ENCODE measurements around the gene MREG.

MREG gene

GRCh38 chr2:216043949-216044348 lies 30.6 kb upstream of the MREG start:
- H3K4me1 ChIP-seq (ENCODE audit: control insufficient read depth, insufficient read depth, low read length): no peaks in the 10 kb centered on the region
- H3K36me3 ChIP-seq (ENCODE audit: control insufficient read depth, insufficient read depth, low read length): no peaks in the 10 kb centered on the region
- H3K27me3 ChIP-seq (ENCODE audit: control insufficient read depth, insufficient read depth, low read length, poor library complexity, severe bottlenecking): no peaks in the 10 kb centered on the region
- no peak overlapping the region for H3K4me3 ChIP-seq (ENCODE audit: insufficient read depth, low read depth, low read length)
- no peak overlapping the region for H3K27ac ChIP-seq (ENCODE audit: insufficient read depth, low read depth, low read length, poor library complexity, severe bottlenecking)
- no peaks in the 10 kb centered on the region for H3K9me3 ChIP-seq (ENCODE audit: control insufficient read depth, low read length)
- 84% methylated on average over 5 of the region's 5 CpGs for WGBS, 2 experiments

GRCh38 chr2:216041438-216041837 lies 28.1 kb upstream of the MREG start:
- Histone ChIP-seq H3K27me3 (ENCODE audit: control insufficient read depth, insufficient read depth, low read length, poor library complexity, severe bottlenecking) (no peaks in the 10 kb centered on the region), H3K4me1 (ENCODE audit: control insufficient read depth, insufficient read depth, low read length) (no peaks in the 10 kb centered on the region), H3K4me3 (ENCODE audit: insufficient read depth, low read depth, low read length) (no peak overlapping the region), H3K27ac (ENCODE audit: insufficient read depth, low read depth, low read length, poor library complexity, severe bottlenecking) (no peak overlapping the region), H3K36me3 (ENCODE audit: control insufficient read depth, insufficient read depth, low read length) (no peaks in the 10 kb centered on the region), H3K9me3 (ENCODE audit: control insufficient read depth, low read length) (no peaks in the 10 kb centered on the region)
- 100% methylated on average over 1 of the region's 2 CpGs; no CpG with 5 or more reads in 1 of the 2 experiments for WGBS, 2 experiments

GRCh38 chr2:216039918-216040317 lies 26.6 kb upstream of the MREG start:
- no peak overlapping the region for H3K27ac ChIP-seq (ENCODE audit: insufficient read depth, low read depth, low read length, poor library complexity, severe bottlenecking)
- WGBS, 2 experiments: 94 to 95% methylated on average over 3 of the region's 3 CpGs
- no peaks in the 10 kb centered on the region for H3K4me1 ChIP-seq (ENCODE audit: control insufficient read depth, insufficient read depth, low read length)
- no peaks in the 10 kb centered on the region for H3K27me3 ChIP-seq (ENCODE audit: control insufficient read depth, insufficient read depth, low read length, poor library complexity, severe bottlenecking)
- no peak overlapping the region for H3K4me3 ChIP-seq (ENCODE audit: insufficient read depth, low read depth, low read length)
- no peaks in the 10 kb centered on the region for H3K36me3 ChIP-seq (ENCODE audit: control insufficient read depth, insufficient read depth, low read length)
- no peaks in the 10 kb centered on the region for H3K9me3 ChIP-seq (ENCODE audit: control insufficient read depth, low read length)

GRCh38 chr2:216034065-216034464 lies 20.7 kb upstream of the MREG start:
- H3K4me1 ChIP-seq (ENCODE audit: control insufficient read depth, insufficient read depth, low read length): no peaks in the 10 kb centered on the region
- H3K4me3 ChIP-seq (ENCODE audit: insufficient read depth, low read depth, low read length): no peak overlapping the region
- H3K27ac ChIP-seq (ENCODE audit: insufficient read depth, low read depth, low read length, poor library complexity, severe bottlenecking): no peak overlapping the region
- 76 to 81% methylated on average over 1 of the region's 1 CpG for WGBS, 2 experiments
- no peaks in the 10 kb centered on the region for H3K27me3 ChIP-seq (ENCODE audit: control insufficient read depth, insufficient read depth, low read length, poor library complexity, severe bottlenecking)
- no peaks in the 10 kb centered on the region for H3K9me3 ChIP-seq (ENCODE audit: control insufficient read depth, low read length)
- no peaks in the 10 kb centered on the region for H3K36me3 ChIP-seq (ENCODE audit: control insufficient read depth, insufficient read depth, low read length)

GRCh38 chr2:216033403-216033802 lies 20.1 kb upstream of the MREG start:
- Histone ChIP-seq H3K27ac (ENCODE audit: insufficient read depth, low read depth, low read length, poor library complexity, severe bottlenecking) (no peak overlapping the region), H3K4me3 (ENCODE audit: insufficient read depth, low read depth, low read length) (no peak overlapping the region), H3K4me1 (ENCODE audit: control insufficient read depth, insufficient read depth, low read length) (no peaks in the 10 kb centered on the region), H3K36me3 (ENCODE audit: control insufficient read depth, insufficient read depth, low read length) (no peaks in the 10 kb centered on the region), H3K27me3 (ENCODE audit: control insufficient read depth, insufficient read depth, low read length, poor library complexity, severe bottlenecking) (no peaks in the 10 kb centered on the region), H3K9me3 (ENCODE audit: control insufficient read depth, low read length) (no peaks in the 10 kb centered on the region)
- 98% methylated on average over 3 of the region's 3 CpGs for WGBS, 2 experiments

DNA sequence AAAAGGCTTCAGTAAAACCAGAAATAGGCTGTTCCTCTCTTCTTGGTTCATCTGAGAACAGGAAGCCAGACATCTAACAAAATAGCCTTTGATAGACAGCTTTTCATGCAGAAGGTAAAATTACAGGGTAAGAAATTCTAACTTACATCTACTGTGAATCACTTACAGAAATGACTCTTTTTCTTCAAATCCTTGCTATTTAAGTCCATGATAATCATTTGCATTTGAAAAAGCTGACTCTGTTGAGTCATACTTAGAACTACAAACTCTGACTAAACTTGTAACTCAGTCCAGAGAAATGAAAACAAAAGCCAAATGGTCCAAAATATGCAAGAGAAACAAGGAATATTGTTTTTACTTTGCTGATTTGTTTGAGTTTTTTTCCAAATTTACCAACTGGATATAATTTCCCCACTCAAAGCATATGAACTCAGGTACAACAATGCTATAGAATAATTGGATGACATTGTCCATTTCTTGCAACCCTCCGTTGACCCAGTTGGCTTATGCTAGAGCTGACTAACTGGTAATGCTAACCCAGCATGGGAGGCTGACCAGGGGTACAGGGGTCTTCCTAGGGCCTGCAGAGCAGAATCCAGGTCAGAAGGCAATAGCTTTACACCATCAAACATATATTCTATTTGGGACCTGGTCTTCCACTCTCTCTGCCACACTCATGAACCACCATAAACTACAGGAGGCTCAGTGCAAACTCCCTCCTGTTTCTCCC lies 18.8 kb upstream of the MREG start:
- 95 to 100% methylated on average over 1 of the region's 1 CpG for WGBS, 2 experiments
- Histone ChIP-seq H3K27ac (ENCODE audit: insufficient read depth, low read depth, low read length, poor library complexity, severe bottlenecking) (no peak overlapping the region), H3K4me1 (ENCODE audit: control insufficient read depth, insufficient read depth, low read length) (no peaks in the 10 kb centered on the region), H3K36me3 (ENCODE audit: control insufficient read depth, insufficient read depth, low read length) (no peaks in the 10 kb centered on the region), H3K4me3 (ENCODE audit: insufficient read depth, low read depth, low read length) (no peak overlapping the region), H3K27me3 (ENCODE audit: control insufficient read depth, insufficient read depth, low read length, poor library complexity, severe bottlenecking) (no peaks in the 10 kb centered on the region), H3K9me3 (ENCODE audit: control insufficient read depth, low read length) (no peaks in the 10 kb centered on the region)

- Histone ChIP-seq H3K9me3 (ENCODE audit: control insufficient read depth, low read length) (no peaks in the 10 kb centered on the region), H3K36me3 (ENCODE audit: control insufficient read depth, insufficient read depth, low read length) (no peaks in the 10 kb centered on the region), H3K4me1 (ENCODE audit: control insufficient read depth, insufficient read depth, low read length) (no peaks in the 10 kb centered on the region), H3K27me3 (ENCODE audit: control insufficient read depth, insufficient read depth, low read length, poor library complexity, severe bottlenecking) (no peaks in the 10 kb centered on the region), H3K27ac (ENCODE audit: insufficient read depth, low read depth, low read length, poor library complexity, severe bottlenecking) (no peak overlapping the region), H3K4me3 (ENCODE audit: insufficient read depth, low read depth, low read length) (no peak overlapping the region)
- 93 to 96% methylated on average over 3 of the region's 3 CpGs for WGBS, 2 experiments
Observed at GRCh38 chr2:216030216-216030615, 16.9 kb upstream of the MREG start.

DNA sequence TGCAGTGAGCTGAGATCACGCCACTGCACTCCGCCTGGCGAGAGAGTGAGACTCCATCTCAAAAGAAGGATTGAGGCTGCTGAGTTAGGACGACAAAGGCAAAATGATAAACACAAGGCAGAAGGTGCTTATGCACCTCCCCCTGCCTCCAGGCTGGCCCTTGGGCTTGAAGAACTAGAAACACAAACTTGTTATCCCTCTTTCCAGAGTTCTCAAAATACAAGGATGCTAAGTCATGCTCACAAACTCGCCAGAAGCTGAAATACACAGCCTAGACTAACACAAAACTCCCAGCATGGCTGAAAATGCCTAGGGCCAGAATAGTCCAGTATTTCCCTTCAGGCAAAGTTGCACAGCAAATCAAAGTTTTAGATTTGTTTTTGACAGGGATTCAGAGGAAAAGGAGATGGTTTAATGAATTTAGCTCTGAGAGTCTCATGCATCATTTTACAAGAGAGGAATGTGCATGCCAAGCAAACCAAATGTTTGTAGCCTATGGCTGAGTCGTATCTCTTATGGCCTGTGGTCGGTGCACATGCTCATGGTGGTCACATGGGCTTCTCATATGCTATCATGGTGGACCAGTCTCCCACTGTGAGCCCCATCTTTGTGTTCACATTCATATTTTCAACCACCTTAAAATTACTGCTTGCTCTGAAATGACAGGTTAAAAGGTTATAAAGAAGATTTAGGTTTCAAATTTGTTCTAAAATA lies 16.2 kb upstream of the MREG start:
- Histone ChIP-seq H3K4me1 (ENCODE audit: control insufficient read depth, insufficient read depth, low read length) (no peaks in the 10 kb centered on the region), H3K9me3 (ENCODE audit: control insufficient read depth, low read length) (no peaks in the 10 kb centered on the region), H3K27me3 (ENCODE audit: control insufficient read depth, insufficient read depth, low read length, poor library complexity, severe bottlenecking) (no peaks in the 10 kb centered on the region), H3K27ac (ENCODE audit: insufficient read depth, low read depth, low read length, poor library complexity, severe bottlenecking) (no peak overlapping the region), H3K36me3 (ENCODE audit: control insufficient read depth, insufficient read depth, low read length) (no peaks in the 10 kb centered on the region), H3K4me3 (ENCODE audit: insufficient read depth, low read depth, low read length) (no peak overlapping the region)
- WGBS, 2 experiments: 95% methylated on average over 7 of the region's 7 CpGs

DNA sequence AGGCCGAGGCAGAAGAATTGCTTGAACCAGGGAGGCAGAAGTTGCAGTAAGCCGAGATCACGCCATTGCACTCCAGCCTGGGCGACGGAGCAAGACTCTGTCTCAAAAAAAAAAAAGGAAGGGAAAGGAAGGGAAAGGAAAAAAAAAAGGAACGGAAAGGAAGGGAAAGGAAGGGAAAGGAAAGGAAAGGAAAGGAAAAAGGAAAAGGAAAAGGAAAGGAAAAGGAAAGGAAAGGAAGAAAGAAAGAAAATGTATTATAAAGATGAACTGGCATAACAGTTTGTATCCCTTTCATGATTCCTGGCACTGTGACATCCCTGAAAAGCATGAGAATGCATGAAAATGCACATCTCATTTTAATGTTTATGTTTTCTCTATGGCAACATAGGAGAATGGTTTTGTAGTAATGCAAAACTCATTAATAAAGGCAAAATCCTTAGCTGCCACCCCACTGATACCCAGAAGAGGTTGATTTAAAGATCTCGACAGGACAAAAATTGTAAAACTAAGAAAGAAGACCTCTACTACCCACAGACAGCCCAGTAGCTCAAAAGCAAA lies 11.5 kb upstream of the MREG start:
- Histone ChIP-seq H3K9me3 (ENCODE audit: control insufficient read depth, low read length) (no peaks in the 10 kb centered on the region), H3K27me3 (ENCODE audit: control insufficient read depth, insufficient read depth, low read length, poor library complexity, severe bottlenecking) (no peaks in the 10 kb centered on the region), H3K4me1 (ENCODE audit: control insufficient read depth, insufficient read depth, low read length) (no peaks in the 10 kb centered on the region), H3K27ac (ENCODE audit: insufficient read depth, low read depth, low read length, poor library complexity, severe bottlenecking) (no peak overlapping the region), H3K4me3 (ENCODE audit: insufficient read depth, low read depth, low read length) (no peak overlapping the region), H3K36me3 (ENCODE audit: control insufficient read depth, insufficient read depth, low read length) (no peaks in the 10 kb centered on the region)
- 92 to 93% methylated on average over 7 of the region's 7 CpGs for WGBS, 2 experiments

DNA sequence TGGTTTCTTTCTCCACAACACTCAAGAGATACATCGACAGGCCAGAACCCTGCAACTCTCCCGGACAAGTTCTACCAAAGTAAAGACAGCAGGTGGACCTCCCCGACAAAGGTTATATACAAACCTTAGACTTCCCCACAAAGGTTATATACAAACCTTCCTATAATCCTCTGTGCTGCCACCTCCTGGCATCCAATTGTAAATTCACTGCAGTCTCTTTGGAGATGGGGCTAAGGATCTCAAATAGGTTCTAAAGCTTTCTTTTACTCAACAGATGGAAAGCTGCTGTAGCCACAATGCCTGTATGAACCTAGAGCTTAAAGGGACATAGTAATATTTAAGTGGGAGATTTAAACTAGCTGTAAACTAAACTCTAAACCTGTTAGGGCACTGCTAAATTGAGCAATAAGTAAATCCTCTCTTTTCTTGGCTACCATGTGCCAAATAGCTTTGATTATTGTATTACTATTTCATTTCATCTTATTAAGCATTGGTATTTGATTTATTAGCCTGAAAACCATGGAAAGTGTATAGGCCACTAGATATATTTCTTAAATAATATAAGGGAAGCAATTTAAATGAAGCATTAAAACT lies 9.8 kb upstream of the MREG start:
- Histone ChIP-seq H3K4me1 (ENCODE audit: control insufficient read depth, insufficient read depth, low read length) (no peaks in the 10 kb centered on the region), H3K9me3 (ENCODE audit: control insufficient read depth, low read length) (no peaks in the 10 kb centered on the region), H3K4me3 (ENCODE audit: insufficient read depth, low read depth, low read length) (no peak overlapping the region), H3K27ac (ENCODE audit: insufficient read depth, low read depth, low read length, poor library complexity, severe bottlenecking) (no peak overlapping the region), H3K36me3 (ENCODE audit: control insufficient read depth, insufficient read depth, low read length) (no peaks in the 10 kb centered on the region), H3K27me3 (ENCODE audit: control insufficient read depth, insufficient read depth, low read length, poor library complexity, severe bottlenecking) (no peaks in the 10 kb centered on the region)
- 45 to 48% methylated on average over 3 of the region's 3 CpGs for WGBS, 2 experiments
